ENCODE data around the gene IL18. TPM values are rescaled to one million over a fixed set of nuclear protein-coding genes. Genes with fewer than 3 reads are reported as not detected.

Gene IL18
- total and polyA plus RNA-seq, 11 donors = 0.88 to 23.9 (median 2.0) TPM

DNA sequence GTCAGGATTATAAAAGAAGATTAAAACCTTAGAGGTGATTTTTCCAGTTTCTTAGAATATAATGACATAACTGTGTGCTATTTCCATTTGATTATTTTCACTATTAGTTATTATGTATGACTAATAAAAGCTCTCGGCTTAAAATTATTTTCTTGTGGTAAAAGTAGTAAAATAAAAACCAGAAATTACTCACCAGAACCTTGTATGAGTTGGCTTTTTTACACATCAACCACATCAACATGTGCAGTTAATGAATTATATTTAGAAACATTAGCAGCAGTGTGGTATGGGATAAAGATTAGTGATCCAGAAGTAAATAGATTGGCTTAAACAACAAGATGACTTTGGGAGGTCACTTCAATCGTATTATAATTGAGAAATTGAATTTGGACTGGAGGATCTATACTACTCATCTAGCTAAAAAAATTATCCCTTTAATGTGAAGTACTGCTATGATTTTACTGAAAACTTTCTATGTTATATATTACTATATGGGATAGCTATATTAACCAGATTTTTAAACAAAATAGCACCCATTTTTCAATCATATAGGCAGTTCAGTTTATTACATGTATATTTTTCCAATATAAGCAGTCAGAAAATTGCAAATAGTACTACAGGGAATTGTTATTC lies 8.6 kb upstream of the IL18 start:
- intact Hi-C loops (cut with DNase I) = loop anchor here in 3 of 10 donors (5.0 to 10.0 kb wide), 2 partner anchors 55 to 58 kb away; no protein-coding TSS in a partner anchor
- Histone ChIP-seq H3K4me1 (peaks cover 0 to 18% (median 6%) of the 10 kb centered on the region in 12 donors), H3K36me3 (no peaks in the 10 kb centered on the region), H3K4me3 (no peak overlapping the region), H3K9me3 (no peaks in the 10 kb centered on the region), H3K27ac (peak overlapping the region in 9 of 12 donors; percentile 15 to 66 (median 46)), H3K27me3 (no peaks in the 10 kb centered on the region)
- TF ChIP-seq CTCF (IDR thresholded peaks at IDR 0.05) (no peak), POLR2A (IDR thresholded peaks at IDR 0.05) (no peak)
- ATAC-seq = no peak
- WGBS, 4 donors = 48 to 59% (median 54%) methylated on average over 2 of the region's 2 CpGs
- DNase-seq = no peak

GRCh38 chr11:112167145-112167544 lies 3.3 kb upstream of the IL18 start, which contains the start of gene TEX12:
Gene TEX12, plus strand, starts transcription at chr11:112167372. Its CDS starts 1,897 bp downstream, at chr11:112169269.
- Histone ChIP-seq H3K27me3 (no peaks in the 10 kb centered on the region), H3K36me3 (no peaks in the 10 kb centered on the region), H3K27ac (no peak within 1 kb of the TSS), H3K9me3 (no peaks in the 10 kb centered on the region), H3K4me1 (peaks cover 0 to 6% (median 0%) of the 10 kb centered on the region in 12 donors), H3K4me3 (no peak within 1 kb of the TSS)
- intact Hi-C loops (cut with DNase I) = loop anchor here in 2 of 10 donors (10.0 kb wide), 1 partner anchor 52 kb away; no protein-coding TSS in a partner anchor
- ATAC-seq (no peak), DNase-seq (no peak)
- 74 to 86% (median 82%) methylated on average over 25 of the region's 25 CpGs for WGBS, 4 donors
- TF ChIP-seq CTCF (IDR thresholded peaks at IDR 0.05) (no peak), POLR2A (IDR thresholded peaks at IDR 0.05) (no peak)

GRCh38 chr11:112166562-112166961 lies 2.7 kb upstream of the IL18 start:
- ATAC-seq = no peak
- no peak overlapping the region for H3K4me3 ChIP-seq
- no peak for DNase-seq
- WGBS, 4 donors = 70 to 77% (median 72%) methylated on average over 8 of the region's 8 CpGs
- no peaks in the 10 kb centered on the region for H3K27me3 ChIP-seq
- no peak for TF ChIP-seq POLR2A (IDR thresholded peaks at IDR 0.05)
- no peak for TF ChIP-seq CTCF (IDR thresholded peaks at IDR 0.05)
- H3K36me3 ChIP-seq = no peaks in the 10 kb centered on the region
- H3K27ac ChIP-seq = no peak overlapping the region
- H3K4me1 ChIP-seq = peaks cover 0 to 6% (median 0%) of the 10 kb centered on the region in 12 donors
- no peaks in the 10 kb centered on the region for H3K9me3 ChIP-seq
- intact Hi-C loops (cut with DNase I) = loop anchor here in 2 of 10 donors (10.0 kb wide), 1 partner anchor 52 kb away; no protein-coding TSS in a partner anchor

DNA sequence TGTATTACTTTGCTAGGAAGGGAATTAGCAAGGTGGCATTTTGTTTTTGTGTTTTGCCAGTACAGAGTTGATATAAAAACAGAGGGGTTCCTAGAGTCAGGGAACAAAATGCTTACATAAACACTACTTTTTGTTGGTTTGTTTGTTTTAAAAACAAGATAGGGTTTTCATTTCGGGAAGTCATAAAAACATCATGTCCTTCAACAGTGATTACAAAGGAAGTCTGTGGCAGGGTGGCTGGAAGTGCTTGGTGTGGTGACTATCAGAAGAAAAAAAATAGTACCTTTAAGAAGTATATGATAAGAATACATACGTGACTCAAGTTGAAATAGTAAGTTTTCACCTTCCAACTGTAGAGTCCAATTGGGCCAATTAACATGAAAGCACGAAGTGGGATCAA lies 1.2 kb upstream of the IL18 start:
- Histone ChIP-seq H3K36me3 (no peaks in the 10 kb centered on the region), H3K4me3 (no peak overlapping the region), H3K4me1 (peaks cover 0 to 17% (median 0%) of the 10 kb centered on the region in 12 donors), H3K27me3 (no peaks in the 10 kb centered on the region), H3K27ac (no peak overlapping the region), H3K9me3 (no peaks in the 10 kb centered on the region)
- DNase-seq (no peak), ATAC-seq (no peak)
- no peak for TF ChIP-seq CTCF (IDR thresholded peaks at IDR 0.05)
- TF ChIP-seq POLR2A (IDR thresholded peaks at IDR 0.05) = no peak
- intact Hi-C loops (cut with DNase I) = loop anchor here in 2 of 10 donors (10.0 kb wide), 1 partner anchor 50 kb away; no protein-coding TSS in a partner anchor
- 48 to 62% (median 57%) methylated on average over 3 of the region's 3 CpGs for WGBS, 4 donors
